Left lung (tissue), 10 donors: Measurements from ENCODE around the gene METTL24. TPM values are rescaled to one million over a fixed set of nuclear protein-coding genes. Genes with fewer than 3 reads are reported as not detected.
A peak's percentile ranks its signal among the peaks of the same experiment; 100 is the strongest.

ENCODE experiments used
- ATAC-seq: fragments of 200-7000 bp; cut with Tn5 transposase; one replicate; pipeline ENCODE4 v1.9.1; 2020; ENCODE audit warnings: moderate library complexity
- DNase-seq, 4 donors: peaks; one replicate each; pipeline ENCODE4 v3.0.0-alpha.2; 2013 to 2020
- H3K27ac ChIP-seq, 2 donors: fragments of 200-600 bp; sonication (generic) in 1 of 2; one replicate each; pipeline versions ENCODE4 v1.5.0 to v1.8.0; 2020 to 2021
- H3K27me3 ChIP-seq, 2 donors: fragments of 200-600 bp; sonication (generic) in 1 of 2; one replicate each; pipeline versions ENCODE4 v1.5.0 to v1.8.0; 2020 to 2021
- H3K36me3 ChIP-seq, 2 donors: fragments of 200-600 bp; sonication (generic) in 1 of 2; one replicate each; pipeline versions ENCODE4 v1.5.0 to v1.8.0; 2020 to 2021
- H3K4me1 ChIP-seq, 2 donors: fragments of 200-600 bp; one replicate each; pipeline ENCODE4 v1.8.0; 2021
- H3K4me3 ChIP-seq, 2 donors: fragments of 200-600 bp; sonication (generic) in 1 of 2; one replicate each; pipeline versions ENCODE4 v1.5.0 to v1.8.0; 2020 to 2021; ENCODE audit warnings: mild to moderate bottlenecking in 1 of 2
- H3K9me3 ChIP-seq, 2 donors: fragments of 200-600 bp; sonication (generic) in 1 of 2; one replicate each; pipeline versions ENCODE4 v1.5.0 to v1.8.0; 2020 to 2021
- CTCF ChIP-seq, 2 donors: fragments of 200-600 bp; sonication (generic) in 1 of 2; IDR thresholded peaks; one replicate each; pipeline versions ENCODE4 v1.5.0 to v1.8.0; 2021; ENCODE audit warnings: antibody characterized with exemption in 2 of 2
- intact Hi-C, 2 donors: fragments of 100-400 bp; cut with DNase I; formaldehyde crosslinking; loops; one replicate each; pipeline versions ENCODE4 v1.11.2 to v1.14.2; 2022
- polyA plus RNA-seq, 6 donors: library from polyadenylated mRNA; unstranded; fragments of 120-200 nt; gene quantifications; one replicate each; pipeline ENCODE4 v1.2.1, GENCODE V29; 2013; ENCODE audit not compliant: insufficient read length in 6 of 6
- total RNA-seq, 2 donors: library from RNA; stranded (reverse); fragmentation: NEBNext Ultra II Directional; extraction: Animal tissue kit (Norgen Biotek cat#: 25700); gene quantifications; one replicate each; pipeline ENCODE4 v1.2.1, GENCODE V29; 2021
- donor health status: DM: no; HTN: yes; CAD: no.
- donor health status: DM: no; HTN: no; CAD: no.

The METTL24 gene
- total and polyA plus RNA-seq, 8 donors: 2.3 to 5.1 (median 3.2) TPM

GRCh38 chr6:110399219-110400071 is 41.3 kb upstream of the METTL24 start:
- Histone ChIP-seq H3K4me3 (peak overlapping the region; percentile 16 to 23), H3K27me3 (peaks cover 0 to 8% of the 10 kb centered on the region in 2 donors), H3K9me3 (no peaks in the 10 kb centered on the region), H3K36me3 (no peaks in the 10 kb centered on the region), H3K27ac (no peak overlapping the region), H3K4me1 (peaks cover 0 to 8% of the 10 kb centered on the region in 2 donors)
- no peak for TF ChIP-seq CTCF (IDR thresholded peaks at IDR 0.05)
- intact Hi-C loops: loop anchor here in 1 of 2 donors (10.0 kb wide), 2 partner anchors 345 to 695 kb away; no protein-coding TSS in a partner anchor
- DNase-seq (peak in 2 of 4 donors; percentile 29 to 78), ATAC-seq (peak; percentile 63)

- H3K27me3 ChIP-seq: peaks cover 0 to 8% of the 10 kb centered on the region in 2 donors
- H3K4me3 ChIP-seq: no peak overlapping the region
- intact Hi-C loops: loop anchor here in 1 of 2 donors (10.0 kb wide), 2 partner anchors 344 to 694 kb away; no protein-coding TSS in a partner anchor
- ATAC-seq (no peak), DNase-seq (no peak)
- no peaks in the 10 kb centered on the region for H3K36me3 ChIP-seq
- no peaks in the 10 kb centered on the region for H3K9me3 ChIP-seq
- H3K4me1 ChIP-seq: peaks cover 0 to 8% of the 10 kb centered on the region in 2 donors
- TF ChIP-seq CTCF (IDR thresholded peaks at IDR 0.05): no peak
- H3K27ac ChIP-seq: no peak overlapping the region
Measured at GRCh38 chr6:110398778-110399177, 40.6 kb upstream of the METTL24 start.

- DNase-seq (no peak), ATAC-seq (no peak)
- TF ChIP-seq CTCF (IDR thresholded peaks at IDR 0.05): no peak
- Histone ChIP-seq H3K4me1 (peaks cover 0 to 8% of the 10 kb centered on the region in 2 donors), H3K4me3 (no peak overlapping the region), H3K9me3 (no peaks in the 10 kb centered on the region), H3K36me3 (no peaks in the 10 kb centered on the region), H3K27ac (no peak overlapping the region), H3K27me3 (peaks cover 0 to 7% of the 10 kb centered on the region in 2 donors)
- intact Hi-C loops: loop anchor here in 1 of 2 donors (10.0 kb wide), 2 partner anchors 340 to 690 kb away; no protein-coding TSS in a partner anchor
Measured at GRCh38 chr6:110395221-110395620, 37.1 kb upstream of the METTL24 start.

GRCh38 chr6:110394409-110394808 is 36.3 kb upstream of the METTL24 start:
- Histone ChIP-seq H3K27ac (no peak overlapping the region), H3K36me3 (no peaks in the 10 kb centered on the region), H3K4me3 (no peak overlapping the region), H3K27me3 (no peaks in the 10 kb centered on the region), H3K4me1 (peaks cover 0 to 5% of the 10 kb centered on the region in 2 donors), H3K9me3 (no peaks in the 10 kb centered on the region)
- ATAC-seq (no peak), DNase-seq (no peak)
- no peak for TF ChIP-seq CTCF (IDR thresholded peaks at IDR 0.05)
- intact Hi-C loops: loop anchor here in 1 of 2 donors (10.0 kb wide), 2 partner anchors 340 to 690 kb away; no protein-coding TSS in a partner anchor

GRCh38 chr6:110392727-110393126 is 34.6 kb upstream of the METTL24 start:
- no peak overlapping the region for H3K27ac ChIP-seq
- H3K36me3 ChIP-seq: no peaks in the 10 kb centered on the region
- H3K4me3 ChIP-seq: no peak overlapping the region
- no peaks in the 10 kb centered on the region for H3K27me3 ChIP-seq
- no peaks in the 10 kb centered on the region for H3K9me3 ChIP-seq
- intact Hi-C loops: loop anchor here in 1 of 2 donors (10.0 kb wide), 2 partner anchors 338 to 688 kb away; no protein-coding TSS in a partner anchor
- no peaks in the 10 kb centered on the region for H3K4me1 ChIP-seq
- DNase-seq: peak in 1 of 4 donors; percentile 50
- TF ChIP-seq CTCF (IDR thresholded peaks at IDR 0.05): no peak
- no peak for ATAC-seq
